HG03280 (cell line): Measurements from ENCODE around the gene BRPF1.

Source experiments
- ATAC-seq: cut with Tn5 transposase; IDR thresholded peaks from one replicate; pipeline ENCODE4 v1.9.1; 2021; ENCODE audit warnings: mild to moderate bottlenecking, moderate library complexity; ENCODE audit not compliant: unreplicated experiment

BRPF1 gene

GRCh38 chr3:9703240-9703639, 28.3 kb upstream of the BRPF1 start:
- no peak for ATAC-seq

GRCh38 chr3:9703736-9704346, 27.7 kb upstream of the BRPF1 start, which contains the start of gene CPNE9:
CPNE9 (plus strand) TSS chr3:9703833; CDS start chr3:9703997, 164 bp downstream.
- ATAC-seq, result no peak

GRCh38 chr3:9704347-9705322, 26.9 kb upstream of the BRPF1 start:
- ATAC-seq, result no peak

GRCh38 chr3:9710174-9710739, 21.3 kb upstream of the BRPF1 start:
- ATAC-seq, result no peak

GRCh38 chr3:9712415-9712814, 19.1 kb upstream of the BRPF1 start:
- ATAC-seq, result no peak

- ATAC-seq, result no peak
Measured at GRCh38 chr3:9713142-9713541, 18.4 kb upstream of the BRPF1 start.

GRCh38 chr3:9715136-9715535, 16.4 kb upstream of the BRPF1 start:
- no peak for ATAC-seq

GRCh38 chr3:9715764-9716437, 15.6 kb upstream of the BRPF1 start:
- ATAC-seq, result no peak

- no peak for ATAC-seq
Measured at GRCh38 chr3:9716801-9717555, 14.6 kb upstream of the BRPF1 start.

GRCh38 chr3:9717563-9717962, 14.0 kb upstream of the BRPF1 start:
- ATAC-seq, result no peak

GRCh38 chr3:9718118-9718517, 13.4 kb upstream of the BRPF1 start:
- ATAC-seq, result no peak

- no peak for ATAC-seq
Measured at GRCh38 chr3:9721015-9721699, 10.4 kb upstream of the BRPF1 start.

- no peak for ATAC-seq
Measured at GRCh38 chr3:9721700-9722060, 9.9 kb upstream of the BRPF1 start.

GRCh38 chr3:9725775-9726515, 5.6 kb upstream of the BRPF1 start:
- ATAC-seq, result no peak

GRCh38 chr3:9727041-9727595, 4.4 kb upstream of the BRPF1 start:
- no peak for ATAC-seq

GRCh38 chr3:9727743-9728142, 3.8 kb upstream of the BRPF1 start:
- no peak for ATAC-seq

- no peak for ATAC-seq
Measured at GRCh38 chr3:9729419-9729818, 2.1 kb upstream of the BRPF1 start.

GRCh38 chr3:9730657-9731205, 804 bp upstream of the BRPF1 start:
- peak; percentile 35 for ATAC-seq
